Dermis blood vessel endothelial cell (primary cell): Measurements from ENCODE around the gene C9orf50. TPM values are rescaled to one million over a fixed set of nuclear protein-coding genes. Genes with fewer than 3 reads are reported as not detected.
"Not testable (repeated sequence)": the region's sequence is repeated elsewhere in the genome, so short reads cannot be mapped to it uniquely, and the experiment has no call there.

Experiments used
- DNase-seq: peaks from one replicate; pipeline ENCODE4 v3.0.0; 2010
- total RNA-seq: library from RNA; depleted of rRNA; stranded (reverse); fragments of >200 nt; gene quantifications from 2 replicates; pipeline ENCODE4 v1.2.3, GENCODE V29; 2014

Gene C9orf50
- total RNA-seq, 1 donor from 2014 or later = not detected

DNA sequence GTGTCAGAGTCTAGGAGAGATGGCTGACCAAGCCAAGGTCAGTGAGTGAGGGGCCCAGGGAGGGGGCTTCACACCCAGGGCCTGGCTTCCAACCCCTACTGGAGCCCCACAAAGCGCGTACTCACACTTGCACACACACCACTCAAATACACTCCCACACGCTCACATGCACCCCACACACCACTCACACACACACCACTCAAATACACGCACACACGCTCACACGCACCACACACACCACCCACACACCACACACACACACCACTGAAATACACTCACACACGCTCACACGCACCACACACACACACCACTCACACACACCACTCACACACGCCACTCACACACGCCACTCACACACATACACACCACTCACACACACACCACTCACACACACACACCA lies 26.7 kb upstream of the C9orf50 start:
- no peak for DNase-seq

DNA sequence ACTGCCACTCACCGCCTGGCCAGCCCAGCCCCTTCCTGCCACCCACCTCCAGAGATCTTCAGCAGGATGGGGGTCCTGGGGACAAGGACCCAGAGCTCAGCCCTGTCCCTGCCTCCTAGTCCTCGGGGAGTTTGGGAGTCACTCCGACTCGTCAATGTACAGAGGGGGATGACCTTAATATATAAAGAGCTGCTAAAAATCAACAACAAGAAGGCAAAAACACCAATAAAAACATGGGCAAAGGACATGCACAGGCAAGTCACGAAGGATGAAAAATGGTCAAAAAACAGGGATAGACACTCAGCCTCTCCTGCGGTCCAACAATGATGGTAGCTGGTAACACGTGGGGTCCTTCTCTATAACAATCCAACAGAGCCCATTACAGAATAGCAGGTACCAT lies 25.8 kb upstream of the C9orf50 start:
- no peak for DNase-seq

DNA sequence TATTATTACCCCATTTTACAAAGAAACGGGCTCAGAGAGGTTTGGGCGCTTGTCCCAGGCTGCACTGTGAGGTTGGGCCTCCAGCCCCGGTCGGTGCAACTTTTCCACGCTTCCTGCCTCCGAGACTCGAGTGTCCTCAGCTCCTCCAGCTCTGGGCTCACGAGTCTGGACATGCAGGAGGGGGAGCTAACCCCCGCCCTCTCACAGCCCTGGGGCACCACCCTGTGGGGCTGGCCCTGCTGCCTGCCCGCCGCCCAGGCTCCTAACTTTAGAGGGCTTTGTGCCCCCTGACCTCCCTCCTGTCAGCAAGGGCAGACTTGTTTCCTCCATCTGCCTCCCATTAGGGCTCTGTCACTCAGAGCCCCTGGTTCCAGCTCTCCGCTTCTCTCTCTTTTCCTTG lies 25.4 kb upstream of the C9orf50 start:
- no peak for DNase-seq

- no peak for DNase-seq
These were observed 24.0 kb upstream of the C9orf50 start for GRCh38 chr9:129644902-129645301.

GRCh38 chr9:129644365-129644764 lies 23.5 kb upstream of the C9orf50 start:
- no peak for DNase-seq

DNA sequence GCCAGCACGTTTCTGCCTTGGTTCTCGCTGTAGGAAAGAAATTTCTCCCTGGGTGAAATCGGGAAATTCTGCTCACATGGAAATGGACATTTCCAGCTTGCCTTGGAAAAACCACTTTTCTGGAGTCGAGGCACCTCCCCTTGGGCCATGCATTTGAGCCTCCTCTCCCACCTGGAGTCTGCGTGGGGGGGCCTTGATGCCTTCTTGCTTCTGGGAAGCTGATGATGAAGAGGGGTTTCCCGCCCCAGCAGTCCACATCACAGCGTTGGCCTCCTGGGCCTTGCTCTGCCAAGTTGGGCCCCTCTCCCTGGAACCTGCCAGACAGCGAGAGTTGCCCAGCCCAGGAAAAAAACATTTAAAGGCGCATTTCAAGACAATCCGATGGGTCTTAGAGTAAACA lies 22.8 kb upstream of the C9orf50 start:
- no peak for DNase-seq

DNA sequence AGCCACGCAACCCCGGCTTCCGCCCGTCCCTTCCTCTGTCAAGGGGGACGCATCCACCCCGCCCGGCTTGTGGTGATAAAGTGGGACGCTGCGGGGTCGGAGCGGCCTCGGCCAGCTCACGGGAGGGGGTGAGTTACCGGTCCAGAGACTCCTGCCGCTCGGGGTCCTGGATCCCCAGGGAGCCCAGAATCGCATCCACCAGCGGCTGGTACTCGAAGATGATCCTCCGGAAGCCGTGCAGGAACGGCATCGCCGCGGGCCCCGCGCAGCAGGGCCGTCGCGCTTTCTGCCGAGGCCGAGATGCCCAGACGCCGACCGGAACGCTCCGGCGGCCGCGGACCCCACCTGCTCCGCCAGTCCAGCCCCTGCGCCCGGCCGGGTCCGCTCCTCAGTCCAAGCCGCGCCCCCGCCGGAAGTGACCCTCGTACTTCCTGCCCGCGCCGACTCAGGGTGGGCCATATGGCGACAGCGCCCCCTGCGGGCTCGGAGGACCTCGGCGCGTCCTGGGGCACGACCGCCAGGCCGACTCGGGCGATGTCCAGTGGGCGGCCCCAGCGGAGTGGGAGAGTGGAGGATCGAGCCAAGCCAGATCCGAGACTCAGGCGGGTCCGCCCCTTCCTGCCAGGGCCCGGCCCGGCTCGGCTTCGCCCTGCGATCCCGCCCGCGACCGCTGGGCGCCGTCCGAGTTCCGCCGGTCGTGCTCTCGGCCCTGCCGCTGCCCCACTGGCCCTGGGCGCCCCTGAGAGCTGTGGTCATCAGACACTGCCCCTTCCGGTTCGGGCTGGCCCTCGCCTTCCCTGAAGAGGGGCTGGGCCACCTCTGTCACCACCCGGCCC lies 21.1 kb upstream of the C9orf50 start, which contains the start of gene ASB6:
ASB6 (minus strand) TSS at position 402 of the 836 bp plus-strand sequence; CDS start at position 250, 152 bp downstream.
- DNase-seq = peak; percentile 98

GRCh38 chr9:129640871-129641749 lies 20.2 kb upstream of the C9orf50 start:
- DNase-seq = no peak

DNA sequence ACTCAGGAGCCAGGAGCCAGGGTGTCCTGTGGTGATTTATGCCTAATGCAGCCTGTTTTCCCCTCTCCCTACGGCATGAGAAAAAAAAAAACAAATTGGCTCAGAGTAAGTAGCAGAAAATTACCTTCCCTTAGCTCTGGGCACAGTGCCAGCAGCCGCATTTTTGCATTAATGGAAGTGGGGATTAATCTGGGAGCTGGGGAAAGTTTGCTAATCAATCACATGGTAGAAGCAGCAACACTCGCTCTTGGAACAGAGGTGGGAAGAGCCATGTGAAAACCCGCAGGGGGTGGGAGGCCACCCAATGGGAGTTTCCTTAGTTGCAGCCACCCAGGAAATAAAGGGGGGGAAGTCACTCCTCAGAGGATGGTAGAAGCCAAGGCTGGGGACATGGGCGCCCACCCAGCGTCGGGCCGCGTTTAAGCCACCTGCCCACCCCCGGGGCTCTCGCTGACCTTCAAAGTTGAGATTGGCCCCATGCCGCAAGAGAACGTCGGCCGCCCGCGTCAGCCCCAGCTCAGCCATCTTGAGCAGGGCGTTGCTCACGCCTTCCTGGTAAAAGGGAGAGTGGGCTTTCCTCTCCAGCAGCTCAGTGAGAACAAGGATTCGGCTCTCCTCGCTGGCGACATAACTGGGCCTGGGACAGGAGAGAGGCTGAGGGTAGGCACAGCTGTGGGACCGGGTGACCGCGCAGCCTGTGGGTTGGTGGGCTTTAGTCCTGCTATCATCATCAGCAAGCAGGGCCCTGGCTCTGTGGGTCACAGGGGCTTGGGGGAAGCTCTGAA lies 19.4 kb upstream of the C9orf50 start:
- DNase-seq = peak; percentile 55

GRCh38 chr9:129639756-129640085 lies 18.8 kb upstream of the C9orf50 start:
- no peak for DNase-seq

DNA sequence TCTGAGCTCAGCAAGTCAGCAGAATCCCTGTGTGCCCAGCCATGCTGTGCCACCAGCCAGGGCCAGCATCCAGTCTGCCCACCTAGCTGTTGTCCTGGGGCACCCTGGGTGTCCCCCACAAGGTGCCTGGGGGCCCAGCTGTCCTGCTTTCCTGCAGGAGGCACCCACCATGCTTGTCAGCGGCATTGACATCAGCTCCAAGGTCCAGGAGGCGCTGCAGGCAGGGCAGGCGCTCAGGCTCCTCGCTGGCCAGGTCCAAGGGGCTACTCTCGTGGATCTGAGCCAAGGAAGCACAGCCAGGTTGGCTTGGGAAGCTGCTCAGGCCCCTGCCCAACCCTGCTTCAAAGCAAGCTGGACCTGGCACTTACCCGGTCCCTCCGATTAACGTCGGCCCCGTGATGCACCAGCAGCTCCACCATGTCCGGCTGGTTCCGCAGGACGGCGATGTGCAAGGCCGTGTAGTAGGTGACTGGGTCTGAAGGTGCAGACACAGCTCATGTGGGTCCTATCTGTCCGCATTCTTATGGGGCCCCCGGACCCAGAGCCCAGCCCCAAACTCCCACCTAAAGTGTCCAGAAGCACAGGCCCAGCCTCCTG lies 18.2 kb upstream of the C9orf50 start:
- DNase-seq = no peak

DNA sequence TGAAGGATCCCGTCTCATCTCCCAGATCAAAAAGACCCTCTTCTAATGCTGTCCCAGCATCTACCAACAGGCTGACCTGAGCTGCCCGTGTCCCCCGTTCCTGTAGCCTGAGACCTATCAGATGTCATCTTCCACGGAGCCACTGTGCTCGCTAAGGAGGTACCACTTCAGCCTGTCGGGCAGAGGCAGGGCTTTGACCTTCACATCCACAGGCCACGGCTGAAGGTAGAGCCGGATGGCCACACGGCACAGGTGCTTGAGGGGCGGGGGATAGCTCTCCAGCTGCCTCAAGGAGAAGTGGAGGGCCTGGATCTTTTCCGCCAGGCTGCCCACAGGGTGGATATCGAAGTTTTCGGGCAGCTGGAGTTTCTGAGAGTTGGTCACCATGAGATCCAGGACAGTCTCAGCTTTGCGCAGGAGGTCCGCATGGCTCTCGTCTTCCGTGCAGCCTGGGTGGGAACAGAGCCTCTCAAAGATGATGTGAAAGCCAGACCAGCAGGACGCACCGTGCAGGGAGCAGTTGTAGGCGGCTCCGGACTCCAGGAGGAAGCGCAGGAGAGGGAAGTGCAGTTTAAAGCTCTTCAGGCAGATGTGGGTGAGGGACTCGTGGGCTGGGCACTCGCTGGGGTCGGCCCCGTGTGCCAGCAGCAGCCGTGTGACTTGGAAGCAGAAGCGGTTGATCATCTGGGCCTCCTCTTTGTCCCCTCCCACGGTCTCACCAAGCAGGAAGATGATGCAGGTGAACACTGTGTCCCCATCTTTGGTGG lies 17.0 kb upstream of the C9orf50 start:
- DNase-seq = no peak

DNA sequence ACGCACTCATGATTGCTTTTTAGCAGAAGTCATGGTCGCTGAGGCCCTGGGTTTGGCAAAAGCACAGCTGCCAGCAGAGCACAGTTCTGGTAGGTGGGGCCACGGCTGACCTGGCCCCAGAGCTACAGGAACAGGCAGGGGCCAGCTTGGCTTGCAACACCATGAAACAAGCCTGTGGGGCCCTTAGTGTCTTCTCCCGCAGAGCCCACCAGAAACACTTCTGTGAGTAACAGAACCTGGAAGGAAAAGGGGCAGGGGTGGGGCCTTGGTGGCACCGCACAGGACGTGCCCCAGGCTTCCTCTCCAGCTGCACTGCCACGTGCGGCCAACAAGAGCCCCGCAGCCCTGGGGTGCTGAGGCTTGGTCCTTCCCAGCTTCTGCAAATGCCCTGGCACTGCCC lies 16.2 kb upstream of the C9orf50 start:
- DNase-seq = no peak

- not testable (repeated sequence) for DNase-seq
These were observed 15.4 kb upstream of the C9orf50 start for GRCh38 chr9:129636343-129636742.

- no peak for DNase-seq
These were observed 14.5 kb upstream of the C9orf50 start for GRCh38 chr9:129635099-129636065.

GRCh38 chr9:129633848-129634247 lies 12.9 kb upstream of the C9orf50 start:
- no peak for DNase-seq

DNA sequence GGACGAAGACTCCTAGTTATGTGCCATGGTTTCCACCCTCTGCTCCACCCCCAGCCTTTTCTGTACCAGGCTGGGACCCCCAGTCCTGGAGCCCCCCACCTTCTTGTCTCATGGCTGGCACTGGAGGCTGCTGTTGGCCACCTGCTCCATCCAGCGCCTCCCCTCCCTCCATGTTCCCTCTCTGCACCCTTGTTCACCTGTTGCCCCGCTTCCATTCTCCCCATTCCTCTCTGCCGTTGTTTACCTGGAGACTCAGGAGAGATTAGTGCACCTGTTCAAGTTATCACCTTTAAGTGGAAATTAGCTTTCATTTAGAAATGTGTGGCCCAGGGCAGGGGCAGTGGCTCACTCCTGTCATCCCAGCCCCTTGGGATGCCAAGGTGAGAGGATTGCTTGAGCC lies 12.3 kb upstream of the C9orf50 start:
- DNase-seq = no peak

- DNase-seq = no peak
These were observed 11.6 kb upstream of the C9orf50 start for GRCh38 chr9:129632460-129632859.

DNA sequence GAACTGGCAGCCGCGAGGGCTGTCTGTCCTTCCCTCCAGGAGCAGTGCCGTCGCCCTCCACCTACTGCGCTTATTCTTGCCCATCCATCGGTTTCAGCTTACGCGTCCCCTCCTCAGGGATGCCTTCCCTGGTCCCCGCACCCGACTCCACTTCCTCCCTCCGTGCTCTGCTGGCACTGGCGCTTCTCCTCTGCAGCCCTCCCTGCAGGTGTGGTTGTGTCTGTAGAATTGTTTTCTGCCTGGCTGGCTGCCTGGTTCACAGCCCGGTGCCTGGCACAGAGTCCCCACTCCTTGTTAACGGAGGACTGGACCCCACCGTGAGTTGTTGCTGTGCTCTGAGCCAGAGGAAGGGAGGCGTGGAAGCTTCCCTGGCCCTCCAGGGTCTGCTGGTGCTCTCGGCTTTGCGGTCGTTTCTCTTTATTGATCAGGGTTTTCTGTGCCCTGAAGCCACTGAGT lies 10.8 kb upstream of the C9orf50 start:
- no peak for DNase-seq

- no peak for DNase-seq
These were observed 10.2 kb upstream of the C9orf50 start for GRCh38 chr9:129630967-129631673.
